Prostate gland (tissue), 2 donors: ENCODE results near the gene SMARCB1. TPM values are rescaled to one million over a fixed set of nuclear protein-coding genes. Genes with fewer than 3 reads are reported as not detected.

Experiments
- DNase-seq: peaks from one replicate; pipeline ENCODE4 v3.0.0-alpha.2; 2019; ENCODE audit warnings: low spot score
- H3K27ac ChIP-seq, 2 donors: fragments of 200-600 bp; sonication (generic); 2 replicates each; pipeline ENCODE4 v1.5.1; 2017 to 2019
- H3K27me3 ChIP-seq: fragments of 200-600 bp; sonication (generic); replicated peaks from 2 replicates; pipeline ENCODE4 v1.5.1; 2019; ENCODE audit not compliant: insufficient read depth
- H3K36me3 ChIP-seq, 2 donors: fragments of 200-600 bp; sonication (generic); 1 replicate in 1 of 2; 2 replicates in 1 of 2; pipeline versions ENCODE4 v1.5.1 to v1.8.1; 2017 to 2019
- H3K4me1 ChIP-seq: fragments of 200-600 bp; sonication (generic); replicated peaks from 2 replicates; pipeline ENCODE4 v1.5.1; 2019
- H3K4me3 ChIP-seq, 2 donors: fragments of 200-600 bp; sonication (generic); 2 replicates each; pipeline ENCODE4 v1.5.1; 2017 to 2019
- H3K9me3 ChIP-seq: fragments of 200-600 bp; sonication (generic); 2 replicates; pipeline ENCODE4 v1.5.1; 2017
- CTCF ChIP-seq, 4 experiments: fragments of 200-600 bp in 2 of 4; fragments of 450-650 bp in 2 of 4; sonication (generic) in 2 of 4; IDR thresholded peaks; 1 replicate in 3 of 4; 2 replicates in 1 of 4; pipeline ENCODE4 v1.5.1; 2016 to 2019; ENCODE audit warnings: antibody characterized with exemption in 4 of 4, mild to moderate bottlenecking in 2 of 4, moderate library complexity in 2 of 4
- POLR2A ChIP-seq: fragments of 450-650 bp; IDR thresholded peaks from one replicate; pipeline ENCODE4 v1.6.1; 2016; ENCODE audit warnings: antibody characterized with exemption, mild to moderate bottlenecking
- POLR2AphosphoS5 ChIP-seq: sonication (generic); formaldehyde crosslinking; IDR thresholded peaks from one replicate; pipeline ENCODE4 v1.6.1; 2017; ENCODE audit warnings: antibody characterized with exemption
- WGBS: methylation state at CpG from one replicate; pipeline ENCODE4 v1.1.5; 2018; 5-methylcytosine and 5-hydroxymethylcytosine counted together
- intact Hi-C: fragments of 100-400 bp; cut with DNase I; formaldehyde crosslinking; loops from one replicate; pipeline ENCODE4 v1.14.2; 2022
- total RNA-seq, 2 donors: library from RNA; depleted of rRNA; stranded (reverse); fragments of >200 nt; gene quantifications; one replicate each; pipeline ENCODE4 v1.1.0, GENCODE V29; 2016

Gene SMARCB1
- total RNA-seq, 2 donors from 2014 or later = 77.2 to 136 TPM

- no peaks in the 10 kb centered on the region for H3K4me1 ChIP-seq
- 96% methylated on average over 13 of the region's 13 CpGs for WGBS
- no peak overlapping the region for H3K4me3 ChIP-seq
- DNase-seq = no peak
- H3K9me3 ChIP-seq = no peaks in the 10 kb centered on the region
- no peaks in the 10 kb centered on the region for H3K27me3 ChIP-seq
- intact Hi-C loops = no loop called here
- H3K36me3 ChIP-seq = peaks cover 9 to 19% of the 10 kb centered on the region in 2 donors
- TF ChIP-seq CTCF (IDR thresholded peaks at IDR 0.05) (no peak), POLR2AphosphoS5 (no peak)
- H3K27ac ChIP-seq = no peak overlapping the region
These were observed 42.8 kb upstream of the SMARCB1 start for GRCh38 chr22:23744001-23744400.

- H3K4me3 ChIP-seq = no peak overlapping the region
- no peaks in the 10 kb centered on the region for H3K4me1 ChIP-seq
- H3K36me3 ChIP-seq = peaks cover 9 to 19% of the 10 kb centered on the region in 2 donors
- no peaks in the 10 kb centered on the region for H3K27me3 ChIP-seq
- H3K27ac ChIP-seq = no peak overlapping the region
- intact Hi-C loops = no loop called here
- TF ChIP-seq CTCF (IDR thresholded peaks at IDR 0.05) (no peak), POLR2A (no peak), POLR2AphosphoS5 (no peak)
- H3K9me3 ChIP-seq = no peaks in the 10 kb centered on the region
- no peak for DNase-seq
- 96% methylated on average over 14 of the region's 14 CpGs for WGBS
These were observed 42.3 kb upstream of the SMARCB1 start for GRCh38 chr22:23744485-23744884.

- Histone ChIP-seq H3K4me1 (no peaks in the 10 kb centered on the region), H3K9me3 (no peaks in the 10 kb centered on the region), H3K36me3 (peaks cover 9 to 19% of the 10 kb centered on the region in 2 donors), H3K4me3 (no peak overlapping the region), H3K27ac (no peak overlapping the region), H3K27me3 (no peaks in the 10 kb centered on the region)
- intact Hi-C loops = no loop called here
- TF ChIP-seq POLR2AphosphoS5 = no peak
- no peak for TF ChIP-seq CTCF (IDR thresholded peaks at IDR 0.05)
- TF ChIP-seq POLR2A = no peak
- no peak for DNase-seq
- 75% methylated on average over 6 of the region's 6 CpGs for WGBS
These were observed 41.0 kb upstream of the SMARCB1 start for GRCh38 chr22:23745791-23746190.

GRCh38 chr22:23749841-23750301 lies 36.9 kb upstream of the SMARCB1 start:
- 33% methylated on average over 12 of the region's 12 CpGs for WGBS
- H3K27ac ChIP-seq = no peak overlapping the region
- DNase-seq = no peak
- H3K4me3 ChIP-seq = peak overlapping the region; percentile 66 to 80
- intact Hi-C loops = no loop called here
- H3K4me1 ChIP-seq = peaks cover 2% of the 10 kb centered on the region
- no peaks in the 10 kb centered on the region for H3K9me3 ChIP-seq
- TF ChIP-seq POLR2AphosphoS5 = no peak
- TF ChIP-seq CTCF (IDR thresholded peaks at IDR 0.05) = no peak
- TF ChIP-seq POLR2A = no peak
- no peaks in the 10 kb centered on the region for H3K27me3 ChIP-seq
- H3K36me3 ChIP-seq = peaks cover 0 to 4% of the 10 kb centered on the region in 2 donors

GRCh38 chr22:23750367-23750713 lies 36.4 kb upstream of the SMARCB1 start:
- 25% methylated on average over 5 of the region's 5 CpGs for WGBS
- H3K4me1 ChIP-seq = peaks cover 2% of the 10 kb centered on the region
- DNase-seq = no peak
- TF ChIP-seq POLR2A (no peak), CTCF (IDR thresholded peaks at IDR 0.05) (no peak), POLR2AphosphoS5 (no peak)
- no peaks in the 10 kb centered on the region for H3K27me3 ChIP-seq
- H3K27ac ChIP-seq = peak overlapping the region; percentile 90 to 92
- peak overlapping the region; percentile 66 to 80 for H3K4me3 ChIP-seq
- no peaks in the 10 kb centered on the region for H3K9me3 ChIP-seq
- H3K36me3 ChIP-seq = no peaks in the 10 kb centered on the region
- intact Hi-C loops = no loop called here
